ENCODE measurements around the gene ADAMTS12. TPM values are rescaled to one million over a fixed set of nuclear protein-coding genes. Genes with fewer than 3 reads are reported as not detected.

The ADAMTS12 gene
- polyA plus RNA-seq, 1 donor (not counting 4 experiments of a cell fraction or from before 2014, with no cell fraction given): 0.49 TPM

DNA sequence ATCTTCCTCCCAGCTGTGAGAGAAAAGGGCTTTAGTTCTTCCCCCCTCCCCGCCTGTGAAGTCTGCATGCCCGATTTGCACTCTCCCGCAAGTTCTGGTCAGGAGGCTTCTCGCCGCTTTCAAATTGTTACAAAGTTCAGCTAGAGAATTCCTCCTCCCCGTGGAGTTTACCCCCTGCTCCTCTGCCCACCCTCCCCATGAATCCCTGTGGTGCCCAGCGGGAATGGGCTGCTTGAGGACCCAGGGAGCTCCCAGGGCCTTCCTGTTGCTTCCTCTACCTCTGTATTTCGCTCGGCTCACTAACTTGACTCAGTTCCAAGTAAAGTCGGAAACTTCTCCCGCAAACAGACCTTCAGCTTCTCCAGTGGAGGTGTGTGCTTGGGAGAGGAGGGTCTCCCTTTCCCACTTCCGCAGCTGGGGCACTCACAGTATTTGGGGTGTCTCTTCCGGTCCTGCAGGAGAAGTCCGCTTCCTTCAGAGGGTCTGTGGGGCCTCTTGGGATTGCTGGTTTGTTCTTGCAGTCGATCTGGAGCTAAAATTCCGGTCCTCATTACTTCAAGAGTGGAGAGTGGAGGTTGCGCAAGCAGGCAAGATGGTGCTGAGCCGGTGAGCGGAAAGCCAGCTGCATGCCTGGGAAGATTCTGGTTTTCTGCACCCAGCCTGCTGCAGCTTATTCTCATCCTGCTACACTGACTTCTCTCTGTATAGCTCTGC is 97.8 kb downstream of the ADAMTS12 start:
- no peak overlapping the region for H3K4me3 ChIP-seq (ENCODE audit: control insufficient read depth in 2 of 3, extremely low read depth in 1 of 3, insufficient read depth in 2 of 3, low read depth in 1 of 3, low read length in 3 of 3)
- TF ChIP-seq EZH2 (IDR thresholded peaks at IDR 0.05; ENCODE audit: low read length) (no peak), CTCF (optimal IDR thresholded peaks at IDR 0.05 in 1 of 3, IDR thresholded peaks at IDR 0.05 in 1 of 3, conservative IDR thresholded peaks at IDR 0.05 in 1 of 3; ENCODE audit: extremely low read depth in 1 of 3, insufficient read depth in 2 of 3, low read length in 3 of 3) (no peak)
- FAIRE-seq: no peak

GRCh38 chr5:33793276-33793675 is 98.5 kb downstream of the ADAMTS12 start:
- Histone ChIP-seq H3K9me1 (ENCODE audit: control insufficient read depth, extremely low read depth, insufficient read depth, low read length) (no peaks in the 10 kb centered on the region), H3K27me3 (ENCODE audit: control insufficient read depth, extremely low read depth, insufficient read depth, low read length) (no peaks in the 10 kb centered on the region), H4K20me1 (ENCODE audit: control insufficient read depth, extremely low read depth, insufficient read depth, low read length) (no peaks in the 10 kb centered on the region), H3K9ac (ENCODE audit: control insufficient read depth, extremely low read depth, insufficient read depth, low read length) (no peak overlapping the region), H3K4me3 (ENCODE audit: control insufficient read depth in 2 of 3, extremely low read depth in 1 of 3, insufficient read depth in 2 of 3, low read depth in 1 of 3, low read length in 3 of 3) (no peak overlapping the region), H3K9me3 (ENCODE audit: control insufficient read depth, low read depth, low read length) (no peaks in the 10 kb centered on the region), H3K79me2 (ENCODE audit: control insufficient read depth, insufficient read depth, low read length) (no peaks in the 10 kb centered on the region), H3K36me3 (ENCODE audit: control insufficient read depth in 2 of 2, extremely low read depth in 1 of 2, insufficient read depth in 2 of 2, low read length in 2 of 2) (no peaks in the 10 kb centered on the region), H3K4me2 (ENCODE audit: control insufficient read depth, extremely low read depth, insufficient read depth, low read depth, low read length) (no peak overlapping the region), H2AFZ (ENCODE audit: control insufficient read depth, low read length) (no peak overlapping the region), H3K27ac (ENCODE audit: control insufficient read depth, insufficient read depth, low read length) (no peak overlapping the region), H3K4me1 (ENCODE audit: control insufficient read depth, extremely low read depth, insufficient read depth, low read length) (peaks cover 5% of the 10 kb centered on the region)
- dilution Hi-C loops (cut with MboI; ENCODE audit: extremely low pct_ligation_motif_present, low sequenced_read_pairs): no loop called here
- FAIRE-seq: no peak
- no peak for DNase-seq (ENCODE audit: low read depth, low spot score)
- TF ChIP-seq CTCF (optimal IDR thresholded peaks at IDR 0.05 in 1 of 3, IDR thresholded peaks at IDR 0.05 in 1 of 3, conservative IDR thresholded peaks at IDR 0.05 in 1 of 3; ENCODE audit: extremely low read depth in 1 of 3, insufficient read depth in 2 of 3, low read length in 3 of 3) (no peak), EZH2 (IDR thresholded peaks at IDR 0.05; ENCODE audit: low read length) (no peak)

More for the DNA sequence above, 97.8 kb downstream of the ADAMTS12 start:
- Histone ChIP-seq H3K9me1 (ENCODE audit: control insufficient read depth, extremely low read depth, insufficient read depth, low read length) (no peaks in the 10 kb centered on the region), H3K27ac (ENCODE audit: control insufficient read depth, insufficient read depth, low read length) (no peak overlapping the region), H3K27me3 (ENCODE audit: control insufficient read depth, extremely low read depth, insufficient read depth, low read length) (no peaks in the 10 kb centered on the region), H3K9me3 (ENCODE audit: control insufficient read depth, low read depth, low read length) (no peaks in the 10 kb centered on the region), H2AFZ (ENCODE audit: control insufficient read depth, low read length) (no peak overlapping the region), H3K9ac (ENCODE audit: control insufficient read depth, extremely low read depth, insufficient read depth, low read length) (no peak overlapping the region), H4K20me1 (ENCODE audit: control insufficient read depth, extremely low read depth, insufficient read depth, low read length) (no peaks in the 10 kb centered on the region), H3K79me2 (ENCODE audit: control insufficient read depth, insufficient read depth, low read length) (no peaks in the 10 kb centered on the region), H3K4me1 (ENCODE audit: control insufficient read depth, extremely low read depth, insufficient read depth, low read length) (peaks cover 5% of the 10 kb centered on the region), H3K4me2 (ENCODE audit: control insufficient read depth, extremely low read depth, insufficient read depth, low read depth, low read length) (no peak overlapping the region), H3K36me3 (ENCODE audit: control insufficient read depth in 2 of 2, extremely low read depth in 1 of 2, insufficient read depth in 2 of 2, low read length in 2 of 2) (no peaks in the 10 kb centered on the region)
- DNase-seq (ENCODE audit: low read depth, low spot score): no peak
- dilution Hi-C loops (cut with MboI; ENCODE audit: extremely low pct_ligation_motif_present, low sequenced_read_pairs): no loop called here
